ENCODE measurements around the gene HYAL3.

The HYAL3 gene

GRCh38 chr3:50259432-50260026 lies 39.7 kb downstream of the HYAL3 start:
- Histone ChIP-seq H3K4me3 (ENCODE audit: low read depth, low read length) (peak overlapping the region; percentile 41; the same call in 1 of the 2 replicates), H3K9ac (ENCODE audit: low read length) (peak overlapping the region; percentile 49), H3K27ac (ENCODE audit: low read depth, low read length) (peak overlapping the region; percentile 3; the same call in 1 of the 2 replicates), H3K4me1 (ENCODE audit: control insufficient read depth, insufficient read depth, low read length) (peaks cover 34% of the 10 kb centered on the region), H3K9me3 (ENCODE audit: control insufficient read depth, insufficient read depth, low read depth, low read length) (no peaks in the 10 kb centered on the region), H3K27me3 (ENCODE audit: control insufficient read depth, insufficient read depth, low read length) (no peaks in the 10 kb centered on the region), H3K36me3 (ENCODE audit: control insufficient read depth, insufficient read depth, low read length) (peaks cover 35% of the 10 kb centered on the region)

DNA sequence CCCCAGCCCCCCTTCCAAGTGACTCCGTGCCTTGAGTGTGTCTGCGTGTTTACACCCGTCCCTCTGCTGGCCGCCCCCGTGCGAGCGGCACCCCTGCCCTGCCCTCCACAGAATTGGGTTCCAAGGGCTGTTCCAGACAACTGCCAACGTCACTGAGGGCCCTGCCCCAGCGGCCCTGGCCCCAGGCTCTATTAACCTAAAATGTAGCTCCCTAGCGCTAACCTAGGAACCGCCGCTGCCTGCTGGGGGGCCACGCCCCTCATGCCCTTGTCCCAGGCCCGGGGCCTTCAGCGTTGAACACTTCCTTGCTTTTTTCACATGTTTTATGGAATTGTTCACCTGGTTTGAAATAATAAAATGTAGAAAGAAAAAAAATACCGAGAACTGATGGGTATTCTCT lies 40.2 kb downstream of the HYAL3 start:
- H3K4me3 ChIP-seq (ENCODE audit: low read depth, low read length), result no peak overlapping the region
- H3K27ac ChIP-seq (ENCODE audit: low read depth, low read length), result no peak overlapping the region
- H3K9ac ChIP-seq (ENCODE audit: low read length), result no peak overlapping the region
- H3K36me3 ChIP-seq (ENCODE audit: control insufficient read depth, insufficient read depth, low read length), result peaks cover 40% of the 10 kb centered on the region
- H3K4me1 ChIP-seq (ENCODE audit: control insufficient read depth, insufficient read depth, low read length), result peaks cover 29% of the 10 kb centered on the region
- no peaks in the 10 kb centered on the region for H3K9me3 ChIP-seq (ENCODE audit: control insufficient read depth, insufficient read depth, low read depth, low read length)
- H3K27me3 ChIP-seq (ENCODE audit: control insufficient read depth, insufficient read depth, low read length), result no peaks in the 10 kb centered on the region

GRCh38 chr3:50258029-50258680 lies 41.0 kb downstream of the HYAL3 start:
- H3K4me3 ChIP-seq (ENCODE audit: low read depth, low read length), result no peak overlapping the region
- no peaks in the 10 kb centered on the region for H3K9me3 ChIP-seq (ENCODE audit: control insufficient read depth, insufficient read depth, low read depth, low read length)
- no peak overlapping the region for H3K9ac ChIP-seq (ENCODE audit: low read length)
- H3K4me1 ChIP-seq (ENCODE audit: control insufficient read depth, insufficient read depth, low read length), result peaks cover 23% of the 10 kb centered on the region
- no peaks in the 10 kb centered on the region for H3K27me3 ChIP-seq (ENCODE audit: control insufficient read depth, insufficient read depth, low read length)
- H3K36me3 ChIP-seq (ENCODE audit: control insufficient read depth, insufficient read depth, low read length), result peaks cover 47% of the 10 kb centered on the region
- H3K27ac ChIP-seq (ENCODE audit: low read depth, low read length), result no peak overlapping the region

- Histone ChIP-seq H3K27ac (ENCODE audit: low read depth, low read length) (no peak overlapping the region), H3K4me3 (ENCODE audit: low read depth, low read length) (no peak overlapping the region), H3K4me1 (ENCODE audit: control insufficient read depth, insufficient read depth, low read length) (peaks cover 23% of the 10 kb centered on the region), H3K9ac (ENCODE audit: low read length) (no peak overlapping the region), H3K9me3 (ENCODE audit: control insufficient read depth, insufficient read depth, low read depth, low read length) (no peaks in the 10 kb centered on the region), H3K36me3 (ENCODE audit: control insufficient read depth, insufficient read depth, low read length) (peaks cover 56% of the 10 kb centered on the region), H3K27me3 (ENCODE audit: control insufficient read depth, insufficient read depth, low read length) (no peaks in the 10 kb centered on the region)
Measured at GRCh38 chr3:50256978-50257890, 42.0 kb downstream of the HYAL3 start.

DNA sequence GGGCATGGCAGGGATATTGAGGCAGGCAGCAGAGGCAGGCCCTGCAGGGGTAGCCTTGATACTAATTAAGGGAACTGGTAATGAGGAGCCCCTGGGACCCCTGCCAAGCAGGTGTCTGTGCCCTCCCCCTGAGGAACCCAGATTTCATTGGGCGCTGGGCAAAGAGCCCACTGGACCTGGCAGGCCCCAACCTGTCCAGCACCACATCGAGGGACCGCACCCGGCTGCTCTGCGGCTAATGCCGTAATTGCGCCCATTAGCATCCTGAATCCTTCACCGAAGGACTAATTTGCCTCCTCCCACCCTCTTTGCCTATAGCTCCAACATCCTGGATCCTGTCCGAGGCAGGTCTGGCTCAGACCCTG lies 44.0 kb downstream of the HYAL3 start:
- no peak overlapping the region for H3K4me3 ChIP-seq (ENCODE audit: low read depth, low read length)
- H3K27ac ChIP-seq (ENCODE audit: low read depth, low read length), result no peak overlapping the region
- no peak overlapping the region for H3K9ac ChIP-seq (ENCODE audit: low read length)
- peaks cover 72% of the 10 kb centered on the region for H3K36me3 ChIP-seq (ENCODE audit: control insufficient read depth, insufficient read depth, low read length)
- H3K9me3 ChIP-seq (ENCODE audit: control insufficient read depth, insufficient read depth, low read depth, low read length), result no peaks in the 10 kb centered on the region
- H3K4me1 ChIP-seq (ENCODE audit: control insufficient read depth, insufficient read depth, low read length), result peaks cover 12% of the 10 kb centered on the region
- no peaks in the 10 kb centered on the region for H3K27me3 ChIP-seq (ENCODE audit: control insufficient read depth, insufficient read depth, low read length)

GRCh38 chr3:50254577-50255250 lies 44.5 kb downstream of the HYAL3 start:
- H3K36me3 ChIP-seq (ENCODE audit: control insufficient read depth, insufficient read depth, low read length), result peaks cover 77% of the 10 kb centered on the region
- no peak overlapping the region for H3K9ac ChIP-seq (ENCODE audit: low read length)

GRCh38 chr3:50251220-50251619 lies 48.0 kb downstream of the HYAL3 start:
- Histone ChIP-seq H3K27me3 (ENCODE audit: control insufficient read depth, insufficient read depth, low read length) (no peaks in the 10 kb centered on the region), H3K4me3 (ENCODE audit: low read depth, low read length) (no peak overlapping the region), H3K9me3 (ENCODE audit: control insufficient read depth, insufficient read depth, low read depth, low read length) (no peaks in the 10 kb centered on the region), H3K4me1 (ENCODE audit: control insufficient read depth, insufficient read depth, low read length) (peaks cover 21% of the 10 kb centered on the region), H3K9ac (ENCODE audit: low read length) (no peak overlapping the region), H3K27ac (ENCODE audit: low read depth, low read length) (no peak overlapping the region), H3K36me3 (ENCODE audit: control insufficient read depth, insufficient read depth, low read length) (peaks cover 65% of the 10 kb centered on the region)

More at GRCh38 chr3:50254577-50255250, 44.5 kb downstream of the HYAL3 start:
- H3K4me1 ChIP-seq (ENCODE audit: control insufficient read depth, insufficient read depth, low read length), result peaks cover 10% of the 10 kb centered on the region
- H3K27me3 ChIP-seq (ENCODE audit: control insufficient read depth, insufficient read depth, low read length), result no peaks in the 10 kb centered on the region
- no peak overlapping the region for H3K4me3 ChIP-seq (ENCODE audit: low read depth, low read length)
- H3K27ac ChIP-seq (ENCODE audit: low read depth, low read length), result no peak overlapping the region
- no peaks in the 10 kb centered on the region for H3K9me3 ChIP-seq (ENCODE audit: control insufficient read depth, insufficient read depth, low read depth, low read length)

GRCh38 chr3:50250514-50250913 lies 48.7 kb downstream of the HYAL3 start:
- no peaks in the 10 kb centered on the region for H3K27me3 ChIP-seq (ENCODE audit: control insufficient read depth, insufficient read depth, low read length)
- H3K27ac ChIP-seq (ENCODE audit: low read depth, low read length), result no peak overlapping the region
- peaks cover 26% of the 10 kb centered on the region for H3K4me1 ChIP-seq (ENCODE audit: control insufficient read depth, insufficient read depth, low read length)
- no peak overlapping the region for H3K4me3 ChIP-seq (ENCODE audit: low read depth, low read length)
- peaks cover 62% of the 10 kb centered on the region for H3K36me3 ChIP-seq (ENCODE audit: control insufficient read depth, insufficient read depth, low read length)
- H3K9me3 ChIP-seq (ENCODE audit: control insufficient read depth, insufficient read depth, low read depth, low read length), result no peaks in the 10 kb centered on the region
- H3K9ac ChIP-seq (ENCODE audit: low read length), result no peak overlapping the region

DNA sequence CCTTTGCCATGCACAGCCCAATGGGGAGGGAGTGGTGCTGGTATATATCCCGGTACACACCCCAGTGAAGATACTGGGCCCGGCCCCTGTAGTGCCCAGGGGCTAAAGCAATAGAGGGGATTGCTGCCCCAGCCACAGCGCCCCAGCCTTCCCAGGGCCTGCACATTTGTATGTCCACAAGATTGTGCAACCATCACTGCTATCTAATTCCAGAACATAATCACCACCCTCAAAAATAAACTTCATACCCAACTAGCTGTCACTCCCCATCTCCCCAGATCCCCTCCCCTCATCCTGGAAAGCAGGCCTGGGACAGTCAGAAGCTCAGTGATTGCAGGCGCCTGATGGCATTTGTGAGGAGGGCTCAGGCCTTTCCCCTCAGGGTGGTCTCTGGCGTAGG lies 49.7 kb downstream of the HYAL3 start:
- H3K4me1 ChIP-seq (ENCODE audit: control insufficient read depth, insufficient read depth, low read length), result peaks cover 30% of the 10 kb centered on the region

DNA sequence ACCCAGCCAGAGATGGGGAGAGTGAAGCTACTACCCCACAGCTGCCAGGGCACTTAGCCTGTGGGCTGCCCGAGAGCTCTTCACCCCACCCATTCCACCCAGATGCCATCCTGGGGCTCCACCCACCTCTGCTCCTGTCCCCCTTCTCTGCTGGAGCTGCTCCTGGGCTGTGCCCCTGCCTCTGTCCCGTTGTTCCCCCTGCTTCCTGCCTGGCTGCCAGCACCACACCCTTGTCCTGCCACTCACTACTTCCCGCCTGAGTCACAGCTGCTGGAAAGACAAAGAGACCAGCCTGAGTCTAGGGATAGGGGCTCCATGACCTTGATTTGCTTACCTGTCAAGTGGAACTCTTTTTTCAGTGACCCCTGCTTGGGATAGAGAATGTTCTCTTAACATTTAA lies 50.8 kb downstream of the HYAL3 start:
- Histone ChIP-seq H3K27me3 (ENCODE audit: control insufficient read depth, insufficient read depth, low read length) (no peaks in the 10 kb centered on the region), H3K27ac (ENCODE audit: low read depth, low read length) (no peak overlapping the region), H3K36me3 (ENCODE audit: control insufficient read depth, insufficient read depth, low read length) (peaks cover 42% of the 10 kb centered on the region), H3K9ac (ENCODE audit: low read length) (peak overlapping the region; percentile 0), H3K4me1 (ENCODE audit: control insufficient read depth, insufficient read depth, low read length) (peaks cover 37% of the 10 kb centered on the region), H3K9me3 (ENCODE audit: control insufficient read depth, insufficient read depth, low read depth, low read length) (no peaks in the 10 kb centered on the region), H3K4me3 (ENCODE audit: low read depth, low read length) (no peak overlapping the region)

More for the DNA sequence above, 49.7 kb downstream of the HYAL3 start:
- Histone ChIP-seq H3K27me3 (ENCODE audit: control insufficient read depth, insufficient read depth, low read length) (no peaks in the 10 kb centered on the region), H3K9ac (ENCODE audit: low read length) (no peak overlapping the region), H3K9me3 (ENCODE audit: control insufficient read depth, insufficient read depth, low read depth, low read length) (no peaks in the 10 kb centered on the region), H3K27ac (ENCODE audit: low read depth, low read length) (no peak overlapping the region), H3K36me3 (ENCODE audit: control insufficient read depth, insufficient read depth, low read length) (peaks cover 52% of the 10 kb centered on the region), H3K4me3 (ENCODE audit: low read depth, low read length) (no peak overlapping the region)
